Duodenal mucosa (tissue), 2 donors: ENCODE measurements around the gene PRIMPOL.
"Not testable (repeated sequence)": the region's sequence is repeated elsewhere in the genome, so short reads cannot be mapped to it uniquely, and the experiment has no call there.

Experiments used
- H3K27ac ChIP-seq: one replicate; pipeline ENCODE4 v1.7.0; 2013; ENCODE audit warnings: low read depth, low read length
- H3K27me3 ChIP-seq, 2 donors: one replicate each; pipeline ENCODE4 v1.7.0; 2013; ENCODE audit warnings: low read length in 2 of 2, control low read depth in 1 of 2; ENCODE audit not compliant: insufficient read depth in 2 of 2, control insufficient read depth in 1 of 2
- H3K36me3 ChIP-seq, 2 donors: one replicate each; pipeline ENCODE4 v1.7.0; 2013; ENCODE audit warnings: low read length in 2 of 2, control low read depth in 1 of 2; ENCODE audit not compliant: insufficient read depth in 2 of 2, control insufficient read depth in 1 of 2
- H3K4me1 ChIP-seq, 2 donors: one replicate each; pipeline ENCODE4 v1.7.0; 2013; ENCODE audit warnings: low read length in 2 of 2, control low read depth in 1 of 2; ENCODE audit not compliant: insufficient read depth in 2 of 2, control insufficient read depth in 1 of 2
- H3K4me3 ChIP-seq, 2 donors: one replicate each; pipeline ENCODE4 v1.7.0; 2013; ENCODE audit warnings: low read length in 2 of 2, low read depth in 1 of 2
- H3K9ac ChIP-seq, 2 donors: one replicate each; pipeline ENCODE4 v1.7.0; 2013; ENCODE audit warnings: low read length in 2 of 2, low read depth in 1 of 2
- H3K9me3 ChIP-seq, 2 donors: one replicate each; pipeline ENCODE4 v1.7.0; 2013; ENCODE audit warnings: low read length in 2 of 2, control low read depth in 1 of 2; ENCODE audit not compliant: control insufficient read depth in 1 of 2

PRIMPOL gene

GRCh38 chr4:184649971-184650855 lies 675 bp downstream of the PRIMPOL start:
- Histone ChIP-seq H3K27ac (peak overlapping the region; percentile 75), H3K9me3 (no peaks in the 10 kb centered on the region), H3K9ac (peak overlapping the region; percentile 74 to 99), H3K27me3 (no peaks in the 10 kb centered on the region), H3K4me1 (peaks cover 36 to 39% of the 10 kb centered on the region in 2 donors), H3K36me3 (no peaks in the 10 kb centered on the region), H3K4me3 (peak overlapping the region; percentile 88 to 89)

- Histone ChIP-seq H3K36me3 (peaks cover 0 to 3% of the 10 kb centered on the region in 2 donors), H3K27me3 (no peaks in the 10 kb centered on the region), H3K4me3 (no peak overlapping the region), H3K4me1 (peaks cover 22 to 24% of the 10 kb centered on the region in 2 donors), H3K9ac (no peak overlapping the region), H3K9me3 (no peaks in the 10 kb centered on the region), H3K27ac (no peak overlapping the region)
Observed at GRCh38 chr4:184651899-184652298, 2.4 kb downstream of the PRIMPOL start.

- H3K27me3 ChIP-seq, H3K9me3 ChIP-seq, H3K4me3 ChIP-seq, H3K27ac ChIP-seq, H3K36me3 ChIP-seq, H3K9ac ChIP-seq: not testable (repeated sequence)
- H3K4me1 ChIP-seq, result peaks cover 14 to 16% of the 10 kb centered on the region in 2 donors
Observed at GRCh38 chr4:184652681-184653080, 3.1 kb downstream of the PRIMPOL start.

- Histone ChIP-seq H3K9me3 (no peaks in the 10 kb centered on the region), H3K4me1 (peaks cover 8 to 11% of the 10 kb centered on the region in 2 donors), H3K27me3 (no peaks in the 10 kb centered on the region), H3K27ac (no peak overlapping the region), H3K36me3 (peaks cover 0 to 3% of the 10 kb centered on the region in 2 donors), H3K4me3 (no peak overlapping the region), H3K9ac (no peak overlapping the region)
Observed at GRCh38 chr4:184653650-184654049, 4.1 kb downstream of the PRIMPOL start.

DNA sequence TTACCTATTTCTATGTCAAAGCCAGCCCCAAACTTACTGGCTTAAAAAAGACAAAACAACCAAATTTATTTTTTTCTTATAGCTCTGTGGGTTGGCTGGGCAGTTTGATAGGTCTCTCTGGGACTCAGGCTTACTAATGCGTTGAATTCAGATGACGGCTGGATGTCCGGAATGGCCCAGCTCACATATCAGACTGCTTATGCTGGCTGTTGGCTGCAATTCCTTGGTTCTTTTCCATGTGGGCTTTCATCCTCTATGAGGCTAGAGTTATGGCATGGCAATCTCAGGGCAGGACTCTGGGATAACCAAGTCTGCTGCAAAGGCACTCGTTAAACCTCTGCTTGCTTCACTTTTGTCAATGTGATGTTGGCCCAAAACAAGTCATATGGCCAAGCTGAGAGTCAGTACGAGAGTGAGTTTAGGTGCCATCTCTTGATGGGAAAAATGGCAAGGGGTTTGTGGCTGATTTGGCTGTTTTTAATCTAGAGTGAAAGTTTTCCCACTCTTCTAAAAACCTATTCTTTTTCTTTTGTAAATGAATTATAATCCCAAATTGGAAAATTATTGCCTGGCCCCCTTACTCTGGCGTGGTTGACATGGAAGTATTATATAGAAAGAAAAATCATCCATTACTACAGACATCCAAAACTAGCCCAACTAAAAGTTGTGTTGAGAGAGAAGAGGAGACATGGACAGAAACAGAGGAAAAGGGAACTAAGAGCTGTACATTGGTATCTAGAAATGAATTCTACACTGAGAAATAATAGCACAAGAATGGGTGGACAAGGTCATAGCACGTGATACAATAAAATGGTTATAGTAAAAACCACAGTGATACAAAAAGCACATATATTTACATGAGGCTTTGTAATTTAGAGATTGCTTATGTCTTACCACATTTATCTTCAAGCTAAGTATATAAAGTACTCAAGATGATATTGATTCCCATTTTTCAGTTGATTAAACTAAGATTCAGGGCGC lies 6.6 kb downstream of the PRIMPOL start:
- Histone ChIP-seq H3K27me3 (no peaks in the 10 kb centered on the region), H3K4me3 (no peak overlapping the region), H3K27ac (no peak overlapping the region)

GRCh38 chr4:184657144-184657543 lies 7.6 kb downstream of the PRIMPOL start:
- peaks cover 0 to 7% of the 10 kb centered on the region in 2 donors for H3K36me3 ChIP-seq
- H3K9ac ChIP-seq, result no peak overlapping the region
- no peak overlapping the region for H3K4me3 ChIP-seq
- no peaks in the 10 kb centered on the region for H3K4me1 ChIP-seq
- no peak overlapping the region for H3K27ac ChIP-seq
- H3K27me3 ChIP-seq, result no peaks in the 10 kb centered on the region
- H3K9me3 ChIP-seq, result no peaks in the 10 kb centered on the region

More for the DNA sequence above, 6.6 kb downstream of the PRIMPOL start:
- Histone ChIP-seq H3K4me1 (no peaks in the 10 kb centered on the region), H3K9ac (no peak overlapping the region), H3K36me3 (peaks cover 0 to 7% of the 10 kb centered on the region in 2 donors), H3K9me3 (no peaks in the 10 kb centered on the region)

- not testable (repeated sequence) for H3K27ac ChIP-seq, H3K9ac ChIP-seq, H3K4me1 ChIP-seq, H3K27me3 ChIP-seq, H3K36me3 ChIP-seq, H3K4me3 ChIP-seq, H3K9me3 ChIP-seq
Observed at GRCh38 chr4:184657820-184658219, 8.3 kb downstream of the PRIMPOL start.

- H3K4me3 ChIP-seq, result no peak overlapping the region
- H3K4me1 ChIP-seq, result peaks cover 0 to under 1% of the 10 kb centered on the region in 2 donors
- peaks cover 0 to 5% of the 10 kb centered on the region in 2 donors for H3K36me3 ChIP-seq
- no peaks in the 10 kb centered on the region for H3K27me3 ChIP-seq
- H3K9me3 ChIP-seq, result no peaks in the 10 kb centered on the region
- H3K27ac ChIP-seq, result no peak overlapping the region
- no peak overlapping the region for H3K9ac ChIP-seq
Observed at GRCh38 chr4:184660978-184661377, 11.4 kb downstream of the PRIMPOL start.

- Histone ChIP-seq H3K4me3 (no peak overlapping the region), H3K27ac (no peak overlapping the region), H3K9ac (no peak overlapping the region), H3K4me1 (peaks cover 0 to 11% of the 10 kb centered on the region in 2 donors), H3K36me3 (peaks cover 0 to 4% of the 10 kb centered on the region in 2 donors), H3K27me3 (no peaks in the 10 kb centered on the region), H3K9me3 (no peaks in the 10 kb centered on the region)
Observed at GRCh38 chr4:184662236-184662635, 12.7 kb downstream of the PRIMPOL start.
